Caco-2 (cell line): ENCODE measurements around the gene HCAR1. TPM values are rescaled to one million over a fixed set of nuclear protein-coding genes. Genes with fewer than 3 reads are reported as not detected.
A peak's percentile ranks its signal among the peaks of the same experiment; 100 is the strongest.
"Not testable (repeated sequence)": the region's sequence is repeated elsewhere in the genome, so short reads cannot be mapped to it uniquely, and the experiment has no call there.

Experiments
- BruUV-seq: library from RNA; stranded (reverse); fragments of 400-500 nt; replicated peaks from 2 replicates; lab custom pipeline; 2021; lab: Mats Ljungman, UMichigan
- CTCF ChIA-PET: fragments of 300-600 bp; sonication (Branson Sonifier 250); formaldehyde crosslinking; loops from one replicate; lab custom pipeline; 2022; ENCODE audit warnings: antibody characterized with exemption; lab: Charles Lee
- POLR2A ChIA-PET: fragments of 300-600 bp; sonication (Branson Sonifier 250); formaldehyde crosslinking; loops from one replicate; lab custom pipeline; 2022; ENCODE audit warnings: antibody characterized with exemption; lab: Charles Lee
- DNase-seq, 2 experiments: peaks; one replicate each; pipeline versions ENCODE4 v3.0.0 to v3.0.0-alpha.2; 2020 to 2022
- H3K27me3 ChIP-seq: replicated peaks from 2 replicates; pipeline ENCODE4 v1.6.0; 2011; ENCODE audit warnings: low read length; ENCODE audit not compliant: control insufficient read depth, insufficient read depth
- H3K36me3 ChIP-seq: 2 replicates; pipeline ENCODE4 v1.5.1; 2011; ENCODE audit warnings: low read length; ENCODE audit not compliant: control insufficient read depth, insufficient read depth
- H3K4me1 ChIP-seq: fragments of 250-450 bp; sonication (Bioruptor Pico); 2 replicates; pipeline ENCODE4 v1.5.1; 2020; ENCODE audit warnings: mild to moderate bottlenecking
- H3K4me3 ChIP-seq: 2 replicates; pipeline ENCODE4 v1.5.1; 2011; ENCODE audit warnings: low read depth, mild to moderate bottlenecking, control low read depth, low read length
- H3K9me3 ChIP-seq: fragments of 250-450 bp; sonication (Bioruptor Pico); 2 replicates; pipeline ENCODE4 v1.5.1; 2020; ENCODE audit warnings: mild to moderate bottlenecking, moderate library complexity
- H3K27ac Mint-ChIP-seq: one replicate; pipeline ENCODE4 v1.8.0; 2022; ENCODE audit warnings: mixed read lengths; ENCODE audit not compliant: unreplicated experiment
- H3K27me3 Mint-ChIP-seq: one replicate; pipeline ENCODE4 v1.8.0; 2022; ENCODE audit warnings: mixed read lengths; ENCODE audit not compliant: insufficient read depth, unreplicated experiment
- H3K36me3 Mint-ChIP-seq: one replicate; pipeline ENCODE4 v1.8.0; 2022; ENCODE audit warnings: mild to moderate bottlenecking, mixed read lengths; ENCODE audit not compliant: insufficient read depth, unreplicated experiment
- H3K4me1 Mint-ChIP-seq: one replicate; pipeline ENCODE4 v1.8.0; 2022; ENCODE audit warnings: low read depth, mixed read lengths; ENCODE audit not compliant: unreplicated experiment
- H3K4me3 Mint-ChIP-seq: one replicate; pipeline ENCODE4 v1.8.0; 2022; ENCODE audit warnings: mild to moderate bottlenecking, moderate library complexity, mixed read lengths; ENCODE audit not compliant: unreplicated experiment
- H3K9me3 Mint-ChIP-seq: one replicate; pipeline ENCODE4 v1.8.0; 2022; ENCODE audit warnings: mixed read lengths; ENCODE audit not compliant: unreplicated experiment
- CTCF ChIP-seq, 2 experiments: fragments of 200-600 bp in 1 of 2; IDR thresholded peaks; 1 replicate in 1 of 2; 2 replicates in 1 of 2; pipeline versions ENCODE4 v1.5.1 to v1.8.0; 2011 to 2022; ENCODE audit warnings: antibody characterized with exemption in 1 of 2, control low read depth in 1 of 2, inconsistent platforms in 1 of 2, low read depth in 1 of 2, low read length in 1 of 2, mild to moderate bottlenecking in 1 of 2, moderate library complexity in 1 of 2; ENCODE audit not compliant: insufficient read depth in 1 of 2, severe bottlenecking in 1 of 2, unreplicated experiment in 1 of 2
- intact Hi-C: fragments of 100-400 bp; cut with micrococcal nuclease; formaldehyde crosslinking; loops from one replicate; pipeline ENCODE4 v1.10.0; 2022; ENCODE audit not compliant: unreplicated experiment
- total RNA-seq: library from RNA; stranded (reverse); gene quantifications from 2 replicates; pipeline ENCODE4 v1.2.3, GENCODE V29; 2022

The HCAR1 gene
- total RNA-seq, 1 experiment from 2014 or later: 3.7 TPM

- no peak for TF ChIP-seq CTCF (IDR thresholded peaks at IDR 0.05; ENCODE audit: insufficient read depth in 1 of 2, low read depth in 1 of 2, low read length in 1 of 2, severe bottlenecking in 1 of 2, unreplicated experiment in 1 of 2)
- ChIA-PET CTCF (no interaction called here), POLR2A (no interaction called here)
- Histone ChIP-seq H3K27me3 (no peaks in the 10 kb centered on the region), H3K4me3 (no peak overlapping the region), H3K4me1 (peaks cover 15% of the 10 kb centered on the region), H3K36me3 (no peaks in the 10 kb centered on the region), H3K9me3 (no peaks in the 10 kb centered on the region)
- Mint-ChIP-seq H3K4me1 (peaks cover 7% of the 10 kb centered on the region), H3K27ac (no peak overlapping the region), H3K27me3 (no peaks in the 10 kb centered on the region), H3K36me3 (no peaks in the 10 kb centered on the region), H3K4me3 (no peak overlapping the region), H3K9me3 (no peaks in the 10 kb centered on the region)
- DNase-seq: no peak
- intact Hi-C loops: no loop called here
- no TSS peak for BruUV-seq
Measured at GRCh38 chr12:122681814-122682213, 48.8 kb downstream of the HCAR1 start.

GRCh38 chr12:122680989-122681388 is 49.7 kb downstream of the HCAR1 start:
- BruUV-seq, H3K36me3 ChIP-seq, CTCF ChIA-PET, H3K4me3 Mint-ChIP-seq, H3K36me3 Mint-ChIP-seq, POLR2A ChIA-PET, H3K4me3 ChIP-seq, intact Hi-C loops, H3K27me3 ChIP-seq, H3K9me3 Mint-ChIP-seq, H3K9me3 ChIP-seq, DNase-seq, H3K27me3 Mint-ChIP-seq, H3K4me1 Mint-ChIP-seq: not testable (repeated sequence)
- peak overlapping the region; percentile 53 for H3K27ac Mint-ChIP-seq
- H3K4me1 ChIP-seq: peaks cover 15% of the 10 kb centered on the region

GRCh38 chr12:122676781-122677180 is 53.9 kb downstream of the HCAR1 start:
- CTCF ChIA-PET: interaction anchor here (0.6 kb wide), 1 partner anchor 98 kb away, joined by 5 read pairs; the partner anchor contains the start of gene CCDC62
- H3K27me3 ChIP-seq, H3K9me3 ChIP-seq, H3K4me1 Mint-ChIP-seq, H3K36me3 Mint-ChIP-seq, H3K9me3 Mint-ChIP-seq, H3K27me3 Mint-ChIP-seq, H3K4me3 Mint-ChIP-seq, H3K36me3 ChIP-seq, POLR2A ChIA-PET, H3K4me3 ChIP-seq, BruUV-seq, H3K27ac Mint-ChIP-seq, DNase-seq: not testable (repeated sequence)
- intact Hi-C loops: loop anchor here (5.0 kb wide), 1 partner anchor 76 kb away; the partner anchor contains the start of gene DENR
- peaks cover 15% of the 10 kb centered on the region for H3K4me1 ChIP-seq

Other genes starting within 250 kb of the HCAR1 start
- gene ZCCHC8, start 229.9 kb downstream of the HCAR1 start, total RNA-seq: 37.5 and 40.1 TPM in 2 replicates
- 77.9 and 79.0 TPM in 2 replicates for gene RSRC2, start 203.9 kb downstream of the HCAR1 start, total RNA-seq
- 55.8 and 57.0 TPM in 2 replicates for gene KNTC1, start 203.6 kb downstream of the HCAR1 start, total RNA-seq
- 0.16 and 0.18 TPM in 2 replicates for gene HCAR2, start 27.5 kb downstream of the HCAR1 start, total RNA-seq
- 0.28 and 0.32 TPM in 2 replicates for gene HCAR3, start 14.0 kb downstream of the HCAR1 start, total RNA-seq
- 83.2 and 83.8 TPM in 2 replicates for gene DENR, start 22.0 kb upstream of the HCAR1 start, total RNA-seq
- gene CCDC62, start 43.7 kb upstream of the HCAR1 start, total RNA-seq: 0.30 and 1.1 TPM in 2 replicates
- gene HIP1R, start 104.6 kb upstream of the HCAR1 start, total RNA-seq: 13.8 and 15.4 TPM in 2 replicates
- gene VPS37B, start 165.3 kb upstream of the HCAR1 start, total RNA-seq: 24.0 and 25.4 TPM in 2 replicates
- gene ABCB9, start 235.6 kb upstream of the HCAR1 start, total RNA-seq: 6.7 and 8.1 TPM in 2 replicates
- 21.6 and 22.7 TPM in 2 replicates for gene OGFOD2, start 244.4 kb upstream of the HCAR1 start, total RNA-seq
- gene ARL6IP4, start 249.8 kb upstream of the HCAR1 start, total RNA-seq: 99.6 and 103 TPM in 2 replicates